Brain pericyte (primary cell): ENCODE measurements around the gene ZNF91.
"Not testable (repeated sequence)": the region's sequence is repeated elsewhere in the genome, so short reads cannot be mapped to it uniquely, and the experiment has no call there.

Experiments used
- DNase-seq: peaks from one replicate; pipeline ENCODE4 v3.0.0-alpha.2; 2012; ENCODE audit warnings: low read depth, low spot score

ZNF91 gene

DNA sequence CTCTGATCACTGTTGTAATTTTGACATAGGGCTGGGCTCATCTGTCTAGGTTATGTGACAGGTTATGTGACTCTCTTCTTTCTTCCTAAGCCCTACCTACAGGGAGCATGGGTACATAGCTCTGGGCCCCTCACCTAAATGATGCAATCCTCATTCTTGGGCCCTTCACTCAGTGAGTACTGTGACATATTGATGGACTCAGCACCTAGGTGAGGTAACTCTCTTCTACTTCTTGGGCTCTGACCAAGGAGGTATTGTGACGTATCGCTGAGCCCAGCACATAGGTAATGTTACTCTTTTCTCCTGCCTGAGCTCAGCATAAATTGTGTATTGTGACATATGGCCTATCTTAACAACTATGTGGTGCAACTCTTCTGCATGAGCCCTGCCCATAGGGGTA is 76.3 kb downstream of the ZNF91 start:
- DNase-seq, result not testable (repeated sequence)

DNA sequence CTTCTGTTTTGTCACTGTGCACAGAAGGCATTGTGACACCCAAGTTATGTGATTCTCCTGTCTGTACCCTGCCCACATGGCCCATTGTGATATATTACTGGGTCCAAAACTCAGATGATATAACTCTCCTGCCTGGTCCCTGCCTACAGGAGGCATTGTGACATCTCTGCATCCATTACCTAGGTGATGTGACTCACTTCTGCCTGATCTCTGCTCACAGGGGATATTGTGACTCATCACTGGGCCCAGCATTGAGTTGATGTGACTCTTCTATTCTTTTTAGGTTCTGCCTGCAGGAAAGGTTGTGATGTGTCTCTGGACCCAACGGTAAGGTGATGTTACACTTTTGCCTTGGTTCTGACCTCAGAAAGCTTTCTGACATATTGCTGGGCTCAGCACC is 77.1 kb downstream of the ZNF91 start:
- DNase-seq, result no peak

DNA sequence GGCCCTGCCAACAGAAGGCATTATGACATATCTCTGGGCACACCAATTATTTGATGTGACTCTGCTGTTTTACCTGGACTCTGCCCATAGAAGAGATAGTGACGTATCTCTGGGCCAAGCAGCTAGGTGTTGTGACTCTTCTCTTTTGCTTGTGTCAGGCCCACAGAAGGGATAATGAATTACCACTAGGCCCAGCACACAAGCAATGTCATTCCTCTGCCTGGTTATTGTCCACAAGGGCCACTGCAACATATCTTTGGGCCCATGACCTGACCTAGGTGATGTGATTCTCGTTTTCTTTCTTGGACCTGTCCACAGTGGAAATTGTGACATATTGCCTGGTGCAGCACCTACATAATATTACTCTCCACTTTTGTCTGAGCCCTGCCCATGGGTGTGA is 80.0 kb downstream of the ZNF91 start:
- no peak for DNase-seq

DNA sequence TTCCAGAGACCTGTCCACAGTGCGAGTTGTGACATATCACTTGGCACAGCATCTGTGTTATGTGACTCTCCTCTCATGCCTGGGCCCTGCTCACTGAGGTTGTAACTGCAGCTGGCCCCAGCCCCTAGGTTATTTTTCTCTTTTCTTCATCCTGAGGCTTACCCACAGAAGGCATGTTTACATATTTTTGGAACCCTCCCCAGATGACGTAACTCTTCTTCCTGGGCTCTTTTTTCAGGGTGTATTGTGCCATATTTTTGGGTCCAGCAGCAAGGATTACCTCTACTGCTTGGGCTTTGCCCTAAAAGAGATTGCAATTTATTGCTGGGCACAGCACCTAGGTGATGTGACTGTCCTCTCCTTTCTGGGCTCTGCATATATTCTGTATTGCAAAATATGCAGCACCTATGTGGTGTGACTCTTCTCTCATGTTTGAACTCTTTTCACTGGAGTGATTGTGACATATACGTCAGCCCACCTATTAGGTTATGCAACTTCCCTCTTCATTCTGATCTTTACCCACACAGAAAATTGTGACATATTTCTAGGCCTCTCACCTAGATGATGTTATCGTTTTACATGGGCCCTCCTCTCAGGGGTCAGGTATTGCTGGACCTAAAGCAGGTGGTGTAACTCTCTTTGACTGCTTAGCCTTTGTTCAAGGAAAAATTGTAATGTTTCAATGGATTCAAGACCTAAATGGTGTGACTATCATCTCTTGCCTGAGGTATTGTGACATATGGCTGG is 80.6 kb downstream of the ZNF91 start:
- no peak for DNase-seq

DNA sequence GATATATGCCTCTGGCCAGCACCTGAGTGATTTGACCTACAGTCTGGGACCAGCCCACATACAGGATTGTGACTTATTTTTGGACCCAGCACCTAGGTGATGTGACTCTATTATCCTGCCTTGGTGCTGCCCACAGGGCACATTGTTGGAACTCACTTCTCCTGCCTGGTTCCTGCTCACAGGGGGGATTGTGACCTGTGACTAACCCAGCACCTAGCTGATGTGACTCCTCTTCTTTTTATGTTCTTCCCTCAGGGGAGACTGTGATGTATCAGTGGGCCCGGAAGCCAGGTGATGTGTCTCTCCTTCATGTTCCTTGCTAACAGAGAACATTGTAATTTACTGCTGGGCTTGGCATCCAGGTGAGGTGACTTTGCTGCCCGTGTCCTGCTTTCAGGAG is 82.1 kb downstream of the ZNF91 start:
- no peak for DNase-seq

DNA sequence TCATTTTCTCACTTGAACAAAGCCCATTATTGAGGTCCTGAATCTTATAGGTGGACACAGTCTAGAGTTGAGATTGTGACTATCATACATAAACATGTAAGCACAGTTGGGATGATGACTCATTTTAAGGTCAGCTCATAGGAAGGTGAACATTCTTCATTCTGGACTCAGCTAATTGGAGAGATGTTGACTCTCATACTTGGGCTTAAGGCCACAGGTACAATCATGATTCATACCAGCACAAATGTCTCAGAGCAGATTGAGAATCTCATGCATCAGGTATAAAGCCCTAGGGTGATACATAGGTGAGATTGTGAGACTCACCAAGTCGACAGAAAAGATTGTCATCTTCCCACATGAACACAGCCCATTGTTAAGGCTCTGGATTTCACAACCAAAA is 82.8 kb downstream of the ZNF91 start:
- no peak for DNase-seq

DNA sequence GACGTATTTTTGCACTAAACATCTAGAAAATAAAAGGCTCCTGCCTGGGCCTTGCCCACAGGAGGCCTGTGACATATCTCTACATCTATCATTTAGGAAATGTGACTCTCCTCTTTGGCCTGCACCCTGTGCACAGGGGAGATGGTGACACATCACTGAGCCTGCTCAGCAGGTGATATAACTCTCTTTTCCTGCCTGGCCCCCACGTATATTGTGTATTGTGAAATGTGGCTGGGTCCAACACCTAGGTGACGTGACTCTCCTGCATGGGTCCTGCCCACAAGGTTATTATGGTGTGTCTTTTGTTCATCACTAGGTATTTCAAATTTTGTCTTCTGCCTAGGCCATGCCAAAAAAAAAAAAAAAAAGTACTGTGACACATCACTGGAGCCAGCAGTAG is 83.7 kb downstream of the ZNF91 start:
- no peak for DNase-seq

DNA sequence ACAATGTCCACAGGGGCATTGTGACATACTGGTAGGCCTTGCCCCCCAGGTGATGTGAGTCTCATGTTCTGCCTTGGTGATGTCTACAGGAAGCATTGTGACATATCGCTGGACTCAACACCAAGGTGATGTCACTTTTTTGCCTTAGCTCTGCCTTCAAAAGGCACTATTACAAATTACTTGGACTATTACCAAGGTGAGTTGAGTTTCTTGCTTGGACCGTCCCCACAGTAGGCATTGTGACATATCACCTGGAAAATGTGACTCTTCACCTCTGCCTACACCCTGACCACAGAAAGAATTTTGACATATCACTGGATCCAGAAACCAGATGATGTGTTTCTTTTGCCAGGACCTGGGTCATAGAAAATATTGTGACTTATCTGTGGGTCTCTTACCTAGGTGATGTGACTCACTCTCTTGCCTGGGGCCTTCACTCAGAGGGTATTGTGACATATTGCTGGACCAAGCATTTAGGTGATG is 84.5 kb downstream of the ZNF91 start:
- no peak for DNase-seq

DNA sequence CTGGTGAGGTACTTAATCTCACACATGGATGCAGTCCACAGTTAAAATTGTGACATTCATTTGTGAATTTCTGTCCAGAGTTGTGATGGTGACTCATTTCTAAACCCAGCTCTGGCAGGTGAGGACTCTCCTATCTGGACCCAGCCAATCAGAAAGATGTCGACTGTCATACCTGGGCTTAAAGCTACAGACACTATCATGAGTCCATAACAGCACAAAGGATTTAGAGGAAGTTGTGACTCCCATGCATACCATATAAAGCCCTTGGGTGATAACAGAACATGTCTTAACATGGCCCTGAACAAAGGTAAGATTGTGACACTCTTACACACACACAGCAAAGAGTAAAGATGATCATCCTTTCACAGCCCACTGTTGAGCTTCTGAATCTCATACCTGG is 85.3 kb downstream of the ZNF91 start:
- no peak for DNase-seq

DNA sequence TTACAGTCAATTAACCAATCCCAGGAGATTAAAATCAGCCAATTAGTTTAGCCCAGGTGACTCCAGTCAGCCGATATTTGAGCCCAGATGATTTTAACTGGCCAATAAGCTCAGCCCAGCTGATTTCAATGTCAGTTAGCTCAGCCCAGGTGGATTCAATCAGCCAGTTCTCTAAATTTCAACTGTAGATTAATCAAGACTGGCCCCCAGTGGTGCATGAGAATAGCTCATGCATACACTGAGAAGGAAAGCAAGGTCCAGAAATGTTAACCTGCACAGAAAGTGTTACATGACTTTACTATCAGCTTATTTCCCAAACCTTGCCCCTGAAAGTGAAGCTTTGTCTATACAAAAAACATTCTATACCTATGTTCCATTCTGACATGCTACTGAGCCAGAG is 89.7 kb downstream of the ZNF91 start:
- no peak for DNase-seq

DNA sequence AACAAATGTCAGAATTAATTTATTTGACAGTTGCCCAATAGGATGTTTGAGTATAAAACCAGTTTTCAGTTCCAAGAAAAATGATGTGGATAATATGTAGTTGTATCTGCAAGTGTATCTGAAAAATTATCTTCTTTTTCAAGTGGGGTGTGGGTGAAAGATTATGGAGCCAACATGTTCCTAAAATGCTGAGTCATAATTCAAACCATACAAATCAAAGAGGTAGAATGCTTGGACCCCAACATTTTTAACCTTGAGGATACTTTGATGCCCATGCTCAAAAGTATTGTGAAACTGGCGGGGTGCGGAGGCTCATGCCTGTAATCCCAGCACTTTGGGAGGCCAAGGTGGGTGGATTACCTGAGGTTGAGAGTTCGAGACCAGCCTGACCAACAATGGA is 91.0 kb downstream of the ZNF91 start:
- no peak for DNase-seq

DNA sequence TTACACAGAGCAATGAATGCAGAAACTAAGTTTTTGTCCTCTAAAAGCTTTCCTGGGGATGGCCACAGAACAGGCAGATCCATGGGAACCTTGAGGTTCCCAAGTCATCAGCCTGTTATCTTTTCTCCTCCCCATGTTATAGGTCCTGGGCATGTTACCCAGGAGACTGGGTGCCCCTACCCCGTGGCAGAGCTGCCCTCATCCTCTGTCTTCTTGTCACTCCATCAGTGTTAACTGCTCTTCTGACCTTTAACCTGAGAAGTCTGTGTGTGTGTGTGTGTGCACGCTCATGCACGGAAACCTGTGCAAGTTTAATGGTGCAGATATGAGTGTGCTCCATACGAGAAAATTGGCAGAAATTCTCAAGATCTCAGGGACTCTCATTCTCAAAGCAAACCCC is 101.1 kb downstream of the ZNF91 start:
- no peak for DNase-seq

DNA sequence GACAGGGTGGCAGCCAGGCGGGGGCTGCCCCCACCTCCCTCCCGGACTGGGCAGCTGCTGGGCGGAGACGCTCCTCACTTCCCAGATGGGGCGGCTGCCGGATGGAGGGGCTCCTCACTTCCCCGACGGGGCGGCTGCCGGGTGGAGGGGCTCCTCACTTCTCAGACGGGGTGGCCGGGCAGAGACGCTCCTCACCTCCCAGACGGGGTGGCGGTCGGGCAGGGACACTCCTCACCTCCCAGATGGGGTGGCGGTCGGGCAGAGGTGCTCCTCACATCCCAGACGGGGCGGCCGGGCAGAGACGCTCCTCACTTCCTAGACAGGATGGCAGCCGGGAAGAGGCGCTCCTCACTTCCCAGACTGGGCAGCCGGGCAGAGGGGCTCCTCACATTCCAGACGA is 105.3 kb downstream of the ZNF91 start:
- not testable (repeated sequence) for DNase-seq
